ENCODE results near the gene SYNDIG1.

The SYNDIG1 gene

DNA sequence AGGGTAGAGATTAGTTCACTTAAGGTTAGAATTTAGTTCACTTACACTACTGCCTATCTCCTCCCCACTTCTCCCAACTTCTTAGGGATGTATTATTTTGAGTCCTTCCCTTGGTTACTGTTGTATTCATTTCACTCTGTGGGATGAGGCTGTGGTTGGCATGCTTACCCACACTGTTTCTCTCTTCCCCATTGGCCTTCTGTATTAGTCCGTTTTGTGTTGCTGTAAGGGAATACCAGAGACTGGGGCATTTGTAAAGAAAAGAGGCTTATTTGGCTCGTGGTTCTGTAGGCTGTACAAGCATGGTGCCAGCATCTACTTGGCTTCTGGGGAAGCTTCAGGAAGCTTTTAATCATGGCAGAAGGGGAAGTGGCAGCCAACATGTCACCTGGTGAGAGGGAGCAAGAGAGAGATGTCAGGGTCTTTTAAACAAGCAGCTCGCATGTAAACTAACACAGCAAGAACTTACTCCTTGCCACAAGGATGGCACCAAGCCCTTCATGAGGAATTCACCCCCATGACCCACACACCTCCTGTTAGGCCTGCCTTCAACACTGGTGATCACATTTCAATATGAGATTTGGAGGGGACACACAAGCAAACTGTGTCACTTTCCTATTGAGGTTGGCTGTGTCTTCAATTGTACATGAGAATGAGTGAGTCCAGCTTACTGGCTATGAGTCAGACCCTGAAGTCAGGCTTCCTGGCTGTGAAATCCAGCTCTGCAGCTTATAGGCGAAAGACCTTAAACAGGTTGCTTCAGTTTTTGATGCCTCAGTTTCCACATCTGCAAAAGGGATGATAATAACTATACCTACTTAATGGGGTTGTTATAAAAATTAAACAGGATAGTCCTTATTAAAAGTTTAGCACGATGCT, 53.3 kb downstream of the SYNDIG1 start:
- no peak for DNase-seq (ENCODE audit: low read depth in 2 of 2)

DNA sequence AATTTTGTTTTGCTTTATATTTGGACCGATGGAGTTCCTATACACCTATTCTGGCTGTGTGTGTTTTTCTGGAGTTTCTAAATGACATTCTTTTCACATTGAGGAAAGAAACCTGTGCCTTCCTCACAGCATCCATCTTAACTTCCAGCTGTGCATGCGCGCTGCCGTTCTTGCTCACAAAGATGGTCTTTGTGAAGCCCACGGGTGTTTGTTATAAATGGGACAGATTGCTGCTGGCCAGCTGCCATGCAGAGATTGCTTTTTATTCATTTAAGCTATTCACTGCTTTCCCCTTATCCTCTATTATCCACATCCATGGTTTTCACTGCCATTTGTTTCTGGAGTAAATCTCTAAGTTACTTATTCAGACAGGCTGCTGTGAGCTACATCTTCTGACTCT, 54.2 kb downstream of the SYNDIG1 start:
- DNase-seq (ENCODE audit: low read depth in 2 of 2), result no peak

DNA sequence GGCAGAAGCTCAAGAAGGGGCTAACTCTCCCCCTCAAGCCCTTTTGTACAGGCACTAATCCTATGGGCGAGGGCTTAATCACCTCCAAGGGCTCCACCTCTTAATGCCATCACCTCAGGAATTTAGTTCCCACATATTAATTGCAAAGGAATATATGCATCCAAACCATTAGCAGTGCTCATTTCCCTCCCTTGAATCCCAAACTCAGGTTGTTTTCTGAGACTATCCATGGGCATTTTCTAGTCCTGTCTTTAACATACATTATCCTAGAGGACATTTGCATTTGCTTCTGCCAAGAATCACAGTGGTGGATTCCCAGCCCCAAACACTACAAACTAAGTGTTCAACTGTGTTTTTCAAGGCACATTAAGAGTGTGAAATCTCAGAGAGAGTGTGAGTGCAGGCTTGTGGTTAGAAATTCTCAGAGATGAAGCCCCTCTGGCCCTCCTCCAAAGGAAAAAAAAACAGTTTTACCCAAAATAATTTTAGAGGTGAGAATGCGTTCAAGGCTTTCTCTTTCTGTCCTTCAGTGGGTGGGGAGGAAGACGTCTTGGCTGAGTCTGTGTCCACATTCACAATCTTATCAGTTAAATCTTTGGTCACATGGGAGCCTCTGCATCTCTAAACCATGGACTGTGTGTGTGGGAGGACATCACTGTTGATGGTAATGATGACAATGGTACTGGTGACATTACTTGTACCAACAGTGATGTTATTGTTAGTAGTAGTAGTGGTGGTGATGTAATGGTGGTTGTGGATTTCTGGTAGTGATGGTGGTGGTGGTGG, 59.3 kb downstream of the SYNDIG1 start:
- DNase-seq (ENCODE audit: low read depth in 2 of 2), result no peak

DNA sequence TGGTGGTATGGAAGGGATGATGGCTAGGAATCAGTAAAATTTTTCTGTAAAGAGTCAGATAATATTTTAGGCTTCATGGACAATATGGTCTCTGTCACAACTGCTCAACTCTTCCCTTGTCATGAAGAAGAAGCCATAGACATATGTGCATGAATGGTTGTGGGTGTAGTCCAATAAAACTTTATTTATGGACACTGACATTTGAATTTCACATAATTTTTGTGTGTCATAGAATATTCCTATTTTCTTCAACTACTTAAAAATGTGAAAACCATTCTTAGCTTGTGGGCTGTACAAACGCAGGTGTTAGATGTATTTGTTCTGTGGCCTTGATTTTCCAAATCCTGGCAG, 59.9 kb downstream of the SYNDIG1 start:
- DNase-seq (ENCODE audit: low read depth in 2 of 2), result no peak

DNA sequence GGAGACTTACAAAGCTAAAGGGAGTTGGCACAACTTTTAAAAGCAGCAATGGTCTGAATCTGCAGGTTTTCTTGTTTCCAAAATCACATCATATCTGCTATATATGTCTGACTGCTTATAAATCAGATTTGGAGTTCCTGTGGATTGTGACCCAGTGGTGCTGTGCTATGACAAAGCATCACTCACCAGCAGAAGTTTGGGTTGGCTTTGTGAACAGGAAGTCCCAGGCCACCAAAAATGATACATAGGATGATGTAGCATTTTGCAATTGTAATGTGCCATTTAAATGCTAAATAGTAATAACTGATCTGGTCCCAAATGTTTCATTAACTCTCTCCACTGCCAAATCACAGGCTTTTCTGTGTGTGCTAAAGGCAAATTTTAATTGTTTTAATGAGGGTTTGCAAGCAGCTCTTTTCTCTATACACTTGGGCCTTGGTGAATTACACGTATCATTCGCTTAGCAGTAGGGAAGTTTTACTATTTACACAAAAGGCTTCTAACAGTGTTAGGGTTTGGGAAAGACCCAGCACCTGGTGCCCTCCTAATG, 60.8 kb downstream of the SYNDIG1 start:
- DNase-seq (ENCODE audit: low read depth in 2 of 2), result no peak

DNA sequence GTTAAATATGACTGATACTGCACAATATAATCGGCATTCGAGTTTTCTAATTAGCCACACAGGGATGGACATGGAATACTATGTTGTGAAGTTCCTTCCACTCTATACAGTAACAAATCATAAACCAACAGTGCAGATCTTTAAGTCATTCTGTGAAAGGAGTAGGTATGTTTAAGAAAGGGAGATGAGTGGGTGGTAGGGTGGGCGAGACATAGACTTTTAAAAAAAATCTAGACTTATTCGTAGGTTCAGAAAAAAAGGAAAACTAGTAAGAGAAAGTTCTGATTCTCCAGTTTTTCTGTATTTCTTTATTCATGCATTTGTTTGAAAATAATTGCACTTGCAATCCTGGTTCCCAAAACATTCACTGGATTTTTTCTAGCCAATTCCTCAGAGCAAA, 61.8 kb downstream of the SYNDIG1 start:
- DNase-seq (ENCODE audit: low read depth in 2 of 2), result no peak

DNA sequence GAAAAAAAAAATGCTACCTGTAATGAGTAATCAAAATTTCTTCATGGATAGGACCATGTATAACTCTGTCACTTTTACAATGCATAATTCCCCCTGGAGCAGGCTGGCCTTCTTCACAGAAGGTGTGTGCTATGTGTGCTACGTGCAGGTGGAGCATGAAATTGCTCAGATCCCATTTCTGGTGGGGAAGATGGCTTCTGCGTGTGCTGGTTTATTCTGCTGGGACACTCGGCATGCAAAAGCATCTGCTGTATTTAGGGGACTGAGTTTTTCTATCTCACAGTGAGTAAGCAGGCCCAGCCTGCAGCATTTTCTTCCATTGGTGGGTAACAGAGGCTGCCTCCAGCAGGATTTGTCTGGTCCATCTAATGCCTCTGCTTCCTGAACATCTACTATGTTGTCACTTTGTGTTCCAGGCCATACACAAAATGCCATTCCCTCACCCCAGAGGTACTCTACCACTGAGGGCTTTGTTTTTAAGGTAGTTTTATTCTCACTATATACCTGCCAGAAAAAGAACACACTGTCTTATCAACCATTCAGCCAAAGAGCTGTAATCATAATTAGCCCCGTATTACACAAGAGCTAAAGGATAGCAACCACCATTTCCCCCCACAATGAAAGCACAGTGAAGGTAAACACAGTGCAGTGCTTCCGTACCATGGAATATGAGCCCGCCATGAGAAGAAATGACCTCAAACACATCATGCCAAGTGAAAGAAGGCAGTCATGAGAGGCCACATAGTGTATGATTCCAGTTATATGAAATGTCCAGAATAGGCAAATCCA, 62.4 kb downstream of the SYNDIG1 start:
- no peak for DNase-seq (ENCODE audit: low read depth in 2 of 2)

DNA sequence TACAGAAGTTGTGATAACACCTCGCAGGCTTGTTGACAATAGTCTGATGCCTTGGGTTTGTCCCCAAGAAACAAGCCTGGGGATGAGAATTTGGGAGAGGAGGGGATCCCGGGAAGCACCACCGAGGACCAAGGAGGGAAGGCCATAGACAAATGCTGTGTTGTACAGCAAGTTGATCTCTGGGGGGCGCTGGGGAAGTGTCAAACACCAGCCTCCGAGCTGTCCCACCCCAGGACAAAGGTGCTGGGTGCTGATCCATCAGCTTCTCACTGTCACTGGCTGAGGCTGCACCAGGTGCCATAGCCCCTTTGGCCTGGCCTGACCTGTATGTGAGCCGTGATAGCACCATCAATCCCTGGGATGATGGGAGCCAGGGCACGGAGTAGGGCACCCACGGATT, 64.0 kb downstream of the SYNDIG1 start:
- DNase-seq (ENCODE audit: low read depth in 2 of 2), result no peak

DNA sequence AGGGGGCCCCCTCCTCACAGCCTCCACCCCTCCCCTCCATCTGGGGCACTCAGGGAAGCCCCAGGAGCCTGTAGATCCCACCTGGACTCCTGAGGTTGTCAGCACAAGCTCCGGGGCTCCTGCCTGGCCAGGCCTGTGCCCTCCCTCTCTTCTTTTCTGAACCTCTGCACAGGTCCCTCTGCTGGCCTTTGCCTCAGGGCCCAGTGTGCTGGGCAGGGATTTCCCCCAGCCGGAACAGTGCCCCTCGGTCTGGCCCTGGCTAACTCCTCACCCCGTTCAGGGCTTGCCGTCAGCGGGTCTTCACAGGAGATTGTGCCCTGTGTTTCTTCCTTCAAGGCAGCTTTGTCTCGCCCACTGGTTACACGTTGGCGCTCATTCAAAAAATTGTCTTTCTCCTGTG, 64.9 kb downstream of the SYNDIG1 start:
- no peak for DNase-seq (ENCODE audit: low read depth in 2 of 2)

DNA sequence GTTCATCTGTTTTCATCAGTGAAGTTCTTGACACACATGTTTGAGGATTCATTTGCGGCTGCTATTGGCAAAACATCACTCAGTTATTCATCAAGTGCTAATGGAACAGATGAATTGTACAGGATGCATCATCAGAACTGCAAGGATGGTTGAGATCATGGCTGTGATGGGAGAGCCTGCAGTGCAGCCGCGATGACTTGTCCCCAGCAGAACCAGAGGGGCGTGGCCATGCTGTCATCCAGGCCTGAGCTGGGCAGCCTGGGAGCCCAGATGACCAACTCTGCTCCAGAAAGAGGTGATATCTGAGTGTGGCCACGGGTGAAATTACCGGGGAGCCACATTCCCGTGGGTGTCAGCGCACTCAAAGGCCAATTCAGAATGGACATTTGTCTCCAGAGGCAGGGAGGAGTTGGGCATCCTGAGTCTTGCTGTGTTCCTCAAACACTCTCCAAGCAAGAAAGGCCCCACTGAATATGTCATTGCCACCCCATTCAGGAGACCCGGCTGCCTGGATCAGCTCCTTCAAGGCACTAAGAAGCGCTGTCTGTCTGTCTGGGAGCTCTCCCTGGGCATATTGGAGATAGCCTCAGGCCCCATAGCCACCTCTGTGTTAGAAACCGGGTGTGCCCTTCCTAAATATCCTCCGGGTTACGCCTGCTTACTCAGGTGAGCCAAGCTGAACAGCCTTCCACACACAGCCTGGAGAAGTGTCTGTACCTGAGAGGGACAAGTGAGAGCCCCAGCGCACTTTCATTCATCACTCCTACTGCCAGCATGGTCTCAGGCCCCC, 66.7 kb downstream of the SYNDIG1 start:
- DNase-seq (ENCODE audit: low read depth in 2 of 2), result no peak

DNA sequence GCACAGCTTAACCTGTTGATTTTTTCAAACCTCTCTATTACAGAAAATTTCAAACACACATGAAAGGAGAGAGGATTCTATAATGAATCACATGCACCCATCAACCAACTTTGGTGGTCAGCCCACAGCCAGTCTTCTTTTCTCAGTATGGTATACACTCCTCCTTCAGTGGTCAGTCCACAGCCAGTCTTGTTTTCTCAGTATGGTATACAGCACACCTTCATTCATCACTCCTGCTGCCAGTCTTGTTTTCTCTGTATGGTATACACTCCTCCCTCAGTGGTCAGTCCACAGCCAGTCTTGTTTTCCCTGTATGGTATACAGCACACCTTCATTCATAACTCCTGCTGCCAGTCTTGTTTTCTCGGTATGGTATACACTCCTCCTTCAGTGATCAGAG, 67.8 kb downstream of the SYNDIG1 start:
- no peak for DNase-seq (ENCODE audit: low read depth in 2 of 2)

DNA sequence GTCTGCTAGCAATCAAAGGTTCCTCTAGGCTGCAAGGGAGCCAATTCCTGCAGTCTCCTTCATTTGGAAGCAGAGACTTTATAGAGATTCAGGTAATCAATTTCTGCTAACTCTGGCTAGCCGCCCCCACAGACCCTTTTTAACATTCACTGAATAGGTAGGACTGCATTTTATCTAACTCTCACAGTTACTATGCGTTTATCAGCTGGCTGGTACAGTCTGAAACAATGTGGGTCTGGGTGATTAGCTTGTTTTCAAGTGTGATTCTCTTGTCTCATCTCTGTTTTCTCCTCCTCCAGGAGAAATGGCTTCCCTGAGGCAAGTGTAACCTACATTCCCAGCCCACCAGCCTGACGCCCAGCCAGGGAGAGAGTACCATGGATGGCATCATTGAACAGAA, 73.3 kb downstream of the SYNDIG1 start:
- no peak for DNase-seq (ENCODE audit: low read depth in 2 of 2)

DNA sequence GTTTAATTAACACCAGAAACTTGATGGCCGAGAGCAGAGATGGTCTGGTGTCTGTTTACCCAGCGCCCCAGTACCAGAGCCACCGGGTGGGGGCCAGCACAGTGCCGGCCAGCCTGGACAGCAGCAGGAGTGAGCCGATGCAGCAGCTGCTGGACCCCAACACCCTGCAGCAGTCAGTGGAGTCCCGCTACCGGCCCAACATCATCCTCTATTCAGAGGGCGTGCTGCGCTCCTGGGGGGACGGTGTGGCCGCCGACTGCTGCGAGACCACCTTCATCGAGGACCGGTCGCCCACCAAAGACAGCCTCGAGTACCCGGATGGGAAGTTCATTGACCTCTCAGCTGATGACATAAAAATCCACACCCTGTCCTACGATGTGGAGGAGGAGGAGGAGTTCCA, 73.7 kb downstream of the SYNDIG1 start:
- no peak for DNase-seq (ENCODE audit: low read depth in 2 of 2)

DNA sequence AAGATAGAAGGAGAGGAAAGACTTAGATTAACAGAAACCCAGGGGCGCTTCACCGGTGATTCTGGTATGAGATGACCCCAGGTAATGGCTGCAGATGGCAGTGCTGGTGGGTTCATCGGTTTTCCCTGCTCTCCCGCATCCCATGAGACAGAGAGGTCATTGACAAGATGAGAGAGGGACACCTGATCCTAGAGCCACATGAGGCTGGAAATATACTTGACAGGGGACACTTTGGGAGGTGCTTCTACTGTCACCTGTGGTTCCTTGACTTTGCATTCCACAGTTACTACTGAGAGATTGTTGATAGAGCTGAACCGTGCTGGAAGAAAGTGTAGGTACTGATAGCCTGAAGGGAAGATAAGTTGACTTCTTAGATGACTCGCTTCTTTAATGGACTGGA, 74.3 kb downstream of the SYNDIG1 start:
- no peak for DNase-seq (ENCODE audit: low read depth in 2 of 2)

DNA sequence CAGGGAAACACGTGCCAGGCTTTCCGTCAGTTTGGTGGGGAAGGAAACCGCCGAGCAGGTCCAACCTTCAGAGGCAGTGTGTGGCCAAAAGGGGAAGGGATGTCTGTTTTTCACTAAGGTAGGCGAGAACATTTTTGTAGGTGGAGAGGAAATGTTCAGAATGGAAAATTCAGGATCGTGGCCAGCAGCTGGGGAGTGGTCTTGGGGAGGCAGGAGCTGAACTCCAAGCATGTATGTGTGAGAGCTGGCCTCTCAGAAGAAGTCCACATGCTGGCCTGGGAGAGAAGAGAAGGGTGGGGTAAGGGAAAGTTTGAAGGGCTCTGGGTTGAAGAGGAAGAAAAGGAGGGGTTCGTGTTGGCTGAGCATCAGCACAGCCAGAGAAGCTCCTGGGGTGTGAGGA, 74.9 kb downstream of the SYNDIG1 start:
- DNase-seq (ENCODE audit: low read depth in 2 of 2), result no peak

DNA sequence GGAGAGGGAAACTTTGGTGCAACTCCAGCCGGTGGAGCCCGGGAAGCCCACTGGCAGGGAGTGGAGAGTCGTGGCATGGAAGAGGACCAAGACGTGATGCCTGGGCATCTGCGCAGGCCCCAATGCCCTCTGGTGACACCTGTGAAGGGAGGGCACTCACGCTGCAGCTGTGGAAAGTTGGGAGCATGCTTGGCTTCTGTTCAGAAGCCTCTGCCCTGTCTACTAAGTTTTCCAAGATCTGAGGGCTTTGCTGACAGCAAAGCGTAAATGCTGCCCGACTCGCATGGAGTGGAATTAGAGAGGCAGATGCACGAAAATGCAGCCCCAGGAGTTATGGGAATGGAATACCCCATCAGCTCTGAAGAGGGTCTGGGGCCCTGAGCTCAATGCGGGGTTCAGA, 75.7 kb downstream of the SYNDIG1 start:
- no peak for DNase-seq (ENCODE audit: low read depth in 2 of 2)

DNA sequence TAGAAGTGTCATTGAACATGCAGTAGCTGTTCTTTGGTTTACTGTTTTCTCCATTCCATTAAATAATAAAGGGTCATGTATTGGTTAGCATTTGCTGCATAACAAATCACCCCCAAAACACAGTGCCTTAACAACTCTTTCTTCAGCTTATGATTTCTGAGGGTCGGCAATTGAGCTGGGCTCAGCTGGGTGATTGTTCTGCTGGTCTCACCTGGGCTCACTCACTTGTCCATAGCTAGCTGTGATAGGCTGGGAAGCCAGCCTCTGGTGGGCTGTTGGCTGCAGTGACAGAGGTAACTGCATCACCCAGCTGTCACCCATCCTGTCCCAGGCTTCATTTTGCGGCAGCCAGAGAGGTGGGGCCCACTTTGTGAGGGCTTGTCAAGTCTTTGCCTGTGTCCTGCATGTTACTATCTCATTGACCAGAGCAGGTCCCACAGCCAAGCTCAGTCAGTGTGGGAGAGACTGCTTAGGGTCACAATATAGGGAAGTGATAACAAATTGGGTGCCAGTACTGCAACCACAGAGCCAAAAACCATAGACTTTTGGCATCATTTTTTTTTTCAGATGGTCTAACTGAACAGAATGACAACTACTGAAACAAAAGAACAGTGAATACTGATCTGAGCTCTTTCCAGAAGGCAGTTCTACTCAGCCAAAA, 76.9 kb downstream of the SYNDIG1 start:
- DNase-seq (ENCODE audit: low read depth in 2 of 2), result no peak

DNA sequence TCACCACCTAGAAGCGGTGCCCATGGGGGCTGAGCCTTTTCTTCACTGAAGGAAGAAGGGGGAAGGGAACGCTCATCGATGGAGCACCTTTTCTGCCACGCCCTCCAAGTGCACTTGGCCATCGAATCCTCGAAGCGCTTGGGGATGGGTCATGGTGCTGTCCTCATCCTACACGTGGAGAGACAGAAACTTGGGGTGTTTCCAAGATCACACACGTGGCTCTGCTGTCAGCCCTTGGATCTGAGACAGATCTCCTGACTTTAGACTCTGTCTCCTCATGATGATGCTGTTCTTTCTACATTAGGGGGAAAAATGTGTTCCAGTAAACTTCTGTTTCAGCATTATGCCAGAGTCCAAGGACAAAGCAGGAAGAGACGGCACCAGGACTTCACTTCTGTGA, 78.5 kb downstream of the SYNDIG1 start:
- no peak for DNase-seq (ENCODE audit: low read depth in 2 of 2)

DNA sequence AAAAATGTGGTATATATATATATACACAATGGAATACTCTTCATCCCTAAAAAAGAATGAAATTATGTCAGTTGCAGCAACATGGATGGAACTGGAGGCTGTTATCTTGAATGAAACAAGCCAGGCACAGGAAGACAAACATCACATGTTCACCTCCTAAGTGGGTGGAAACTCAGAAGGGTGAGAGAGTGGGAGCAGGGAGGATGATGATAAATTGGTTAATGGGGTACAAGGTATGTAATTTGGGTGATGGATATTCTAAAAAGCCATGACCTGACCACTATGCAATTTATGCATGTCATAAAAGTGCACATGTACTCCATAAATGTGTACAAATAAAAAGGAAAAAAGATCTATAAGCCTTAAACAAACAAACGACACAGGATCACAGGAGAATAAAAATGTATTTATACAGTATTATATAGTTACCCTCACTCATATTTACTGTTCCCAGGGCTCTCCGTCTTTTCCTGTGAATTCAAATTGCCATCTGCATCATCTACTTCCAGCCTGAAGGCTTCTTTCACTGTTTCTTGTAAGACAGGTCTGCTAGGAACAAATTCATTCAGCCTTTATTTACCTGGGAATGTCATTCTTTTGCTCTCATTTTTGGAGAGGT, 89.8 kb downstream of the SYNDIG1 start:
- DNase-seq (ENCODE audit: low read depth in 2 of 2), result no peak
